Spinal cord (tissue), 10 donors: ENCODE data around the gene SIRPD. TPM values are rescaled to one million over a fixed set of nuclear protein-coding genes. Genes with fewer than 3 reads are reported as not detected.
"Not testable (repeated sequence)": the region's sequence is repeated elsewhere in the genome, so short reads cannot be mapped to it uniquely, and the experiment has no call there.

Experiments
- DNase-seq, 6 donors: peaks; one replicate each; pipeline versions ENCODE4 v3.0.0 to v3.0.0-alpha.2; 2013 to 2015; ENCODE audit warnings: low spot score in 6 of 6, low read depth in 4 of 6
- H3K27ac ChIP-seq: one replicate; pipeline ENCODE4 v1.5.1; 2013; ENCODE audit warnings: low read depth, low read length, control low read depth
- H3K27me3 ChIP-seq: one replicate; pipeline ENCODE4 v1.6.1; 2013; ENCODE audit warnings: low read length; ENCODE audit not compliant: control insufficient read depth, insufficient read depth
- H3K36me3 ChIP-seq: one replicate; pipeline ENCODE4 v1.6.1; 2013; ENCODE audit warnings: low read length; ENCODE audit not compliant: control insufficient read depth, insufficient read depth
- H3K4me1 ChIP-seq: one replicate; pipeline ENCODE4 v1.6.1; 2013; ENCODE audit warnings: low read length; ENCODE audit not compliant: control insufficient read depth, insufficient read depth
- H3K4me3 ChIP-seq: one replicate; pipeline ENCODE4 v1.5.1; 2013; ENCODE audit warnings: low read depth, low read length, control low read depth
- H3K9me3 ChIP-seq: one replicate; pipeline ENCODE4 v1.6.1; 2013; ENCODE audit warnings: low read length; ENCODE audit not compliant: control insufficient read depth, insufficient read depth
- WGBS: methylation state at CpG from one replicate; pipeline ENCODE4 v1.1.5; 2013; ENCODE audit warnings: missing lambda C conversion rate; ENCODE audit not compliant: insufficient coverage; 5-methylcytosine and 5-hydroxymethylcytosine counted together
- polyA plus RNA-seq, 2 donors: library from polyadenylated mRNA; unstranded; fragments of 120-200 nt; gene quantifications; one replicate each; pipeline ENCODE4 v1.2.1, GENCODE V29; 2013; ENCODE audit not compliant: insufficient read length in 2 of 2
- total RNA-seq, 2 donors: library from RNA; depleted of rRNA in 1 of 2; stranded (reverse); fragments of 120-200 nt in 1 of 2; fragments of >200 nt in 1 of 2; gene quantifications; one replicate each; pipeline versions ENCODE4 v1.2.3 to v1.2.4, GENCODE V29; 2013 to 2014
- donor health status: healthy.

Gene SIRPD
- total and polyA plus RNA-seq, 4 donors: not detected

- H3K27me3 ChIP-seq: peaks cover 3% of the 10 kb centered on the region
- H3K4me3 ChIP-seq: no peak overlapping the region
- no peaks in the 10 kb centered on the region for H3K4me1 ChIP-seq
- no peaks in the 10 kb centered on the region for H3K36me3 ChIP-seq
- DNase-seq: peak in 5 of 6 donors; percentile 26 to 90 (median 44)
- H3K27ac ChIP-seq: no peak overlapping the region
- H3K9me3 ChIP-seq: no peaks in the 10 kb centered on the region
- 0% methylated on average over 5 of the region's 8 CpGs for WGBS
Measured at GRCh38 chr20:1503564-1504227, 53.8 kb downstream of the SIRPD start.

GRCh38 chr20:1500496-1500895 lies 57.0 kb downstream of the SIRPD start:
- Histone ChIP-seq H3K27ac (no peak overlapping the region), H3K4me1 (no peaks in the 10 kb centered on the region), H3K9me3 (no peaks in the 10 kb centered on the region), H3K27me3 (no peaks in the 10 kb centered on the region), H3K4me3 (no peak overlapping the region), H3K36me3 (no peaks in the 10 kb centered on the region)
- WGBS: 46% methylated on average over 1 of the region's 3 CpGs
- DNase-seq: no peak

GRCh38 chr20:1499528-1500420 lies 57.7 kb downstream of the SIRPD start:
- Histone ChIP-seq H3K4me3 (no peak overlapping the region), H3K9me3 (no peaks in the 10 kb centered on the region), H3K27ac (no peak overlapping the region), H3K4me1 (no peaks in the 10 kb centered on the region), H3K27me3 (no peaks in the 10 kb centered on the region), H3K36me3 (no peaks in the 10 kb centered on the region)
- DNase-seq: no peak
- WGBS: 84% methylated on average over 8 of the region's 8 CpGs

GRCh38 chr20:1497371-1497770 lies 60.1 kb downstream of the SIRPD start:
- 97% methylated on average over 3 of the region's 5 CpGs for WGBS
- DNase-seq, H3K4me3 ChIP-seq, H3K9me3 ChIP-seq, H3K36me3 ChIP-seq, H3K4me1 ChIP-seq, H3K27me3 ChIP-seq, H3K27ac ChIP-seq: not testable (repeated sequence)

- Histone ChIP-seq H3K4me1 (no peaks in the 10 kb centered on the region), H3K4me3 (no peak overlapping the region), H3K27me3 (no peaks in the 10 kb centered on the region), H3K27ac (no peak overlapping the region), H3K36me3 (no peaks in the 10 kb centered on the region), H3K9me3 (no peaks in the 10 kb centered on the region)
- DNase-seq: no peak
- 100% methylated on average over 1 of the region's 3 CpGs for WGBS
Measured at GRCh38 chr20:1496930-1497329, 60.6 kb downstream of the SIRPD start.

- Histone ChIP-seq H3K9me3 (no peaks in the 10 kb centered on the region), H3K27me3 (no peaks in the 10 kb centered on the region), H3K4me3 (no peak overlapping the region), H3K36me3 (no peaks in the 10 kb centered on the region), H3K27ac (no peak overlapping the region), H3K4me1 (no peaks in the 10 kb centered on the region)
- DNase-seq: peak in 1 of 6 donors; percentile 71
- WGBS: no CpG with 5 or more reads among the region's 3 CpGs
Measured at GRCh38 chr20:1494436-1494835, 63.1 kb downstream of the SIRPD start.

- H3K4me1 ChIP-seq: no peaks in the 10 kb centered on the region
- no CpG with 5 or more reads among the region's 1 CpG for WGBS
Measured at GRCh38 chr20:1493536-1493935, 64.0 kb downstream of the SIRPD start.

GRCh38 chr20:1491860-1492642 lies 65.5 kb downstream of the SIRPD start:
- Histone ChIP-seq H3K4me3 (no peak overlapping the region), H3K9me3 (no peaks in the 10 kb centered on the region), H3K27me3 (no peaks in the 10 kb centered on the region), H3K27ac (peak overlapping the region; percentile 3), H3K36me3 (no peaks in the 10 kb centered on the region), H3K4me1 (no peaks in the 10 kb centered on the region)
- DNase-seq: no peak
- WGBS: 88% methylated on average over 1 of the region's 2 CpGs

More at GRCh38 chr20:1493536-1493935, 64.0 kb downstream of the SIRPD start:
- H3K27ac ChIP-seq: no peak overlapping the region
- no peaks in the 10 kb centered on the region for H3K9me3 ChIP-seq
- H3K4me3 ChIP-seq: no peak overlapping the region
- DNase-seq: no peak
- no peaks in the 10 kb centered on the region for H3K27me3 ChIP-seq
- H3K36me3 ChIP-seq: no peaks in the 10 kb centered on the region

- peak within 1 kb of the TSS; percentile 3 for H3K27ac ChIP-seq
- no peaks in the 10 kb centered on the region for H3K27me3 ChIP-seq
- no peaks in the 10 kb centered on the region for H3K36me3 ChIP-seq
- 88% methylated on average over 9 of the region's 11 CpGs for WGBS
- DNase-seq: peak in 1 of 6 donors; percentile 6
- no peaks in the 10 kb centered on the region for H3K4me1 ChIP-seq
- H3K4me3 ChIP-seq: no peak within 1 kb of the TSS
- no peaks in the 10 kb centered on the region for H3K9me3 ChIP-seq
Measured at GRCh38 chr20:1491281-1491840, 66.1 kb downstream of the SIRPD start, which contains the start of gene SIRPB2. SIRPB2 (minus strand) TSS chr20:1491420; CDS start chr20:1491359, 61 bp downstream.
